GM18519 (cell line): ENCODE data around the gene COL16A1.

Experiments used
- ATAC-seq: cut with Tn5 transposase; IDR thresholded peaks from one replicate; pipeline ENCODE4 v1.9.1; 2021; ENCODE audit warnings: mild to moderate bottlenecking, moderate library complexity; ENCODE audit not compliant: unreplicated experiment, low FRiP score

Gene COL16A1

DNA sequence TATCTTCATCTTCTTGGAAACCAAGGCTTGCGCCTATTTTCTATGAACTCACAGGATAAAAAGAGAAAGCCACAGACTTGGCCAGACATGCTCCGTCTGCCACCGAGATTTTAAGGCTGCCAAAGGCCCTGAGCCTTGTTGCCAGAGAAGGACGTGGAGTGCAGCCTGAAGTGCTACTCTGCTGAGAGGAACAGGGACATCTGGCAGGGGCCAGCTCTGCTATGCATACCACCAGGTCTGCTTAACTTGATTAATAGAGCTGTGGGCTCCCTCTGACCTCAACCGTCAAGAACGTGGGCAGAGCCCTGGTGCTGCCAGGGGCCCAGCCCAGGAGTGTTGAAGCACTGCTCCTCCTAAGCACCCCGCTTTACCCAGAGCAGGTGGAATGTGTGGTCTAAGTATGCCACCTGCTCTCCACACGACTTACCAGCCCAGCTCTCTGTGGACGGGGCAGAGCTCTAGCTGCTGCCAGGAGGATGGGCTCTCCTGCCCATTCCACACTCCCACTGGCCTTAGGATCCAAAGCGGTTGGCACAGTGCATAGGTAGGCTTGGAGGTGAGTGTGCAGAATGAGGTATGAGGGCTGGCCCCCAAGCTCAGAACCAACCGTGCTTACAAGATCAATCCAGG lies 75.8 kb downstream of the COL16A1 start:
- no peak for ATAC-seq

DNA sequence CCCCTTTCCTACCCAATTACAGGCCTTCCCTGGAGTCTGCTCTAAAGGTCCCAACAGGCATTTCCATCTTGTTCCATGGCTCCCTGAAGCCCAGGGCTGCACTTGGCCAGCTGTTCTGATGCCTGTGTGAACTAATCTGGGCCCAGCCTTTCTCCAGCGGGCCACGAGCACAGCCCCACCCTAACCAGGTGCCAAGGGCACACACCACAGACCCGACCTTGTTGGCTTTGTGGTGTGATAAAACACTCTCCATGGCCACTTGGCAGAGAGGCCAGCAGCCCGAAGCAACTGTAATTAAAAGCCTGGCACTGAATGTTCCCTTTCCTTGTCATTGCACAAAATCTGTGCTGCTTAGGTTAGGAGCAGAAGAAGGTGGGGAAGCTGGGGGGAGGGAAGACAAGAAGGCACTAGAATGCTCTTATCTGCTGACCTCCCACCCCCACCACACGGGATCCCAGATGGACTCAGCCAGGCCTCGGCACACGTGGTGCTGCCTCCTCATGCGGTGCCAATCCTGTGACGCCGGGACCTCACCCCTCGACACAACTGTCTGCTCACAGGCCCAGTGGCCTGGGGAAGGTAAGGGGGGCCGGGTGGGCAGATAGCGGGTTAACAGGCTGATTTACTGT lies 76.4 kb downstream of the COL16A1 start:
- ATAC-seq: no peak

DNA sequence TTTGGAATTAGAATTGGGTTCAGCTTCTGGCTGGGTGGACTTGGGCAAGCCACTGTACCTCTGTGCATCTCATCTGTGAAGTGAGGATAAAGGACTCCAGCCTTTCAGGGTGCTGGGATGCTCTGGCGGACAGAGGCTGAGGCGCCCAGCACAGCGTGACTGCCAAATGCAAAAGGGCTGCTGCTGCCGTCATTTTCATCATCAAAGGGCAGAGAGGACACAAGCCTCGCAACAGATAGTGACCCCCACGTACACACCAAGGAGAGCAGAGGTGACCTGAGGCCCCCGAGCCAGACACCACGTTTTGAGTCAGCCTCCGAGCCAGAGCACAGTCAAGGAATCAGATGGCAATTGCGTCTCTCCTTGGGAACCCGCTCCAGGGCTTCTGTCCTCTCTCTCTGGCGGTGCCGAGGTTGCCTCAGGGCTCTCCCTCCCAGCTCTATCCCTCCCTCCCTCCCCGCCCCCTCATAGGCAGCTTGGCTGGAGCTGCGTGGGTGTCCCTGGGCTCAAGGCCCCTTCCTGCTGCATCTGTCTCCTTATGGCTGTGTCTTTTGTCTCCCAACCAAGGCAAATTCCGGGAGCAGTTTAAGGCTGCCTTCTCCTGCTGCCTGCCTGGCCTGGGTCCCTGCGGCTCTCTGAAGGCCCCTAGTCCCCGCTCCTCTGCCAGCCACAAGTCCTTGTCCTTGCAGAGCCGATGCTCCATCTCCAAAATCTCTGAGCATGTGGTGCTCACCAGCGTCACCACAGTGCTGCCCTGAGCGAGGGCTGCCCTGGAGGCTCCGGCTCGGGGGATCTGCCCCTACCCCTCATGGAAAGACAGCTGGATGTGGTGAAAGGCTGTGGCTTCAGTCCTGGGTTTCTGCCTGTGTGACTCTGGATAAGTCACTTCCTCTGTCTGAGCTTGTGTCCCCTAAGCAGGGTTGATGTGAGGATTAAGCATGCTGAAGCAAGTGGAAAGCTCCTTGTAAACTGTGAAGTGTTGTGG lies 77.3 kb downstream of the COL16A1 start:
- ATAC-seq: no peak

DNA sequence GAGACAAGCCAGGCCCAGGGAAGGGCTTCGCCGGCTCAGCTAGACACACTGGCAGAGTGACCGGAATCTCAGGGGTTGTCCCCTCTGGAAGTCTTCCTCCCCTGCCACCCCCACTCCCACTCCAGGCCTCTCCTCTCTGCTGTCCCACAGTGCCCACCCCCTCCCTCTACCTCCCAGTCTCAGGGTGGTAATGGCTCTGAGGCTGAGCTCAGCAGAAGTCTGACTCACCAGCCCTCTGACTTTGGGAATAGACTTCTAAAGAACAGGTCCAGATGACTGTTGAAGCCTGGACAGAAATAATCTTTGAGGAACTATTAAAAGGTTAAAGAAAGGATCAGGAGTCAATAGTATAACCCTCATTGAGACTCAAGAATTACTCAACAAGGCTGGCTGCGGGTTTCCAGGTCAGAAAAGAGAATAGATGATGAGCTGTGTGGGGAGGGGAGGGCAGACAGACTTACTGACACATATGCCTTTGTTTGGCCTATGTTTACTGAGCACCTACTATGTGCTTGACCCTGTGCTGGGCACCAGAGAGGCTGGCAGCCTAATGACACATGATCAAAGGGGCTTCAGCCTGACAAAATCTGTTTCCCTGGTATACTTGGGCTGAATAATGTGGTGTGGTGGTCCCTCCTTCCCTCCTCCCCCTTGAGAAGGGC lies 78.1 kb downstream of the COL16A1 start:
- ATAC-seq: no peak

DNA sequence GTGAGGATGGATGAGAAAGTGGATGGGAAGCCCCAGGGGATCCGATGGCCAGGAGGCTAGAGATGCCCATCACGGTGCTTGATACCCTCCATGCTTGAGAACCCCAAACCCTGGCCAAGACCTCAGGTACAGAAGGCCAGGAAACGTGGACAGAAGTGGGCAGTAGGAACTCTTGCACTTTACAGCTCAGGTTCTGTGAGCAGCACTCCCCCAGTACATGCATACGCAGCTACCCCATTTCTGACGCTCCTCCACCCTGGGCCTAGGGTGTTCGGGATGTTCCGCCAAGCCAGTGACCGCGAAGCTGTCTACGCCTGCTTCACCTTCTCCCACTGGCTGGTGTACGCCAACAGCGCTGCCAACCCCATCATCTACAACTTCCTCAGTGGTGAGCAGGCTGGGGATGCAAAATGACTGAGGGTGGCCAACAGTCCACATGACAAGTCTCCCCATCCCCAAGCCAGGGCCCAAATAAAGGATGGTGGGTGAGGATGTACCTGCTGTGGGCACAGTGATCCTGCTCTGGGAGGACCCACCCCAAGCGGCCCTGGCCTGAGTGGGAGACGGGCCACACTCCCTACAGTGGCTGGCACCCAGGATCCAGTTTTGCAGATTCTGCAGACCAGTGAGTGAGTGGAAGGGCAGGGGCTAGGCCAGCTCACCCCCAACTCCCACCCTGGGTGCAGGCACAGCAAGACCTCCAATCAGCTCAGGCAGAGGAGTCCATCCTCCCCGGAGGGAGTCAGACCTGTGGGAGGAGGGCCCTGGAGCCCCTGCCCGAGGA lies 78.9 kb downstream of the COL16A1 start:
- ATAC-seq: no peak

DNA sequence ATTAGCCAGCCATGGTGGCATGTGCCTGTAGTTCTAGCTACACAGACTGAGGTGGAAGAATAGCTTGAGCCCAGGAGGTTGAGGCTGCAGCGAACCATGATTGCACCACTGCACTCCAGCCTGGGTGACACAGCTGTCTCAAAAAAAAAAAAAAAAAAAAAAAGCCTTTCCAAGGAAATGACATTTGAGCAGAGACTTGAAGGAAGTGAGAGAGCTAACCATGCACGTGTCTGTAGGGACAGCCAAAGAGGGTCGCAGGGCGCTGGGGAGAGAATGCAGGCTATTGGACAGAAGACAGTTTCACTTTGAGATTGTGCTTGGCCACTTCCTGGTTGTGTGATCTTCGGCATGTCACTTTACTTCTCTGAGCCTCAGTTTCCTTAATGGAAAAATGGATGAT lies 79.5 kb downstream of the COL16A1 start:
- ATAC-seq: no peak

DNA sequence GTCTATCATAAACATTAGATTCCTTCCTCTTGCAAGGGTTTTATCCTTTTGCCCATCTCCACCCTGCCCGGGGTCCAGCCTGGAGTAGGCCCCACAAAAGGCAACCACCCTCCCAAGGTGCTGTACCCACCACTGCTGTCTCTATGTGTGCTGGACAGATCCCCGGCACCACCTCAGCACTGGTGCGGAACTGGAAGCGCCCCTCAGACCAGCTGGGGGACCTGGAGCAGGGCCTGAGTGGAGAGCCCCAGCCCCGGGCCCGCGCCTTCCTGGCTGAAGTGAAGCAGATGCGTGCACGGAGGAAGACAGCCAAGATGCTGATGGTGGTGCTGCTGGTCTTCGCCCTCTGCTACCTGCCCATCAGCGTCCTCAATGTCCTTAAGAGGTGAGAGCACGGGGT lies 80.5 kb downstream of the COL16A1 start:
- ATAC-seq: no peak

DNA sequence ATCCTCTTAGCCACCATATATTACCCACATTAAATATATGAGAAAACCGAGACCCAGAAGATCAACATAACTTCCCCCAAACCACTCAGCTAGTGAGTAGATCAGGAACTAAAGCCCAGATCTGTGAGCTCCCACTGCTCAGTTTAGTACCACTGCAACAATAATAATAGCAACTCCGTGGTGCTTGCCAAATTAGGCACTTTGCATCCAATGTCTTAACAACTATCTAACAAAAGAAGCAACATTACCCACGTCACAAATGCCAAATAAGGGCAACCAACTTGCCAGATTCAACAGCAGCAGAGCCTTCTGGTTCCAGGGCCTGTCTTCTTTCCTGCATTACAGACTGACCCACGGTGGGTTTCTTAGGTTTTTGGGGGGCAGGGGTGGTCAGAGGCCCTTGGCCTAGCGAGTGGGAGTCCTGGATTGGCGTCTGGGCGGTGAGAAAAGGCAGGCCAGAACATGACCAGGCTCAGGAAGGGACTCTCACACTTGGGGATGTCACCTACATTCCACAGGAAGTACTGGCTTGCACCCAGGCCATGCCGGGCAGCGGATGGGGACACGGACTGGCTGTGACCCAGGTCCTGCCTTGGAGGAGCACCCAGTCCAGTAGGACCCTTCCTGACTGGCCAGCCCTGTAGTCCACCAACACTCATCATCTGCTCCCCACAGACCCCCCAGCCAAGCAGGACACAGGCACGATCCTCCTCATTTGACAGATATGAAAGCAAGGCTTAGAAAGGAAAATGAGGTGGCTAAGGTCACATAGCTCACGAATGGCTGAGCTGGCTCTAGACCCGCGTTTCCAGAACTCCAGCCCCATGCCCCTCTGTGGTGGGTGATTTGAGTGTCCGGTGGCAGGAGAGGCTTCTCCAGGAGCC lies 81.7 kb downstream of the COL16A1 start:
- ATAC-seq: no peak

DNA sequence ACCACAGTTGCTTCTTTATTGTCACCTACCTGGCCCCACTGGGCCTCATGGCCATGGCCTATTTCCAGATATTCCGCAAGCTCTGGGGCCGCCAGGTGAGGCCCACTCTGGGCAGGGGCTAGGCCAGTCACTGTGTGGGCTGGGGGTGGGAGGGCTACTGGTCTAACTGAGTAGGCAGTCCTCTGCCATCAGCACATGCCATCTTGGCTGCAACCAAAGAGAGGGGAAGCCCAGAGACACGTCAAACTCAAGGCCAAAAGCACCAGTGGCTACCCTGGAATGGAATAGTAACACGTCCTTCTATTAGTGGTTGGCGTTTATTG lies 82.4 kb downstream of the COL16A1 start:
- no peak for ATAC-seq

DNA sequence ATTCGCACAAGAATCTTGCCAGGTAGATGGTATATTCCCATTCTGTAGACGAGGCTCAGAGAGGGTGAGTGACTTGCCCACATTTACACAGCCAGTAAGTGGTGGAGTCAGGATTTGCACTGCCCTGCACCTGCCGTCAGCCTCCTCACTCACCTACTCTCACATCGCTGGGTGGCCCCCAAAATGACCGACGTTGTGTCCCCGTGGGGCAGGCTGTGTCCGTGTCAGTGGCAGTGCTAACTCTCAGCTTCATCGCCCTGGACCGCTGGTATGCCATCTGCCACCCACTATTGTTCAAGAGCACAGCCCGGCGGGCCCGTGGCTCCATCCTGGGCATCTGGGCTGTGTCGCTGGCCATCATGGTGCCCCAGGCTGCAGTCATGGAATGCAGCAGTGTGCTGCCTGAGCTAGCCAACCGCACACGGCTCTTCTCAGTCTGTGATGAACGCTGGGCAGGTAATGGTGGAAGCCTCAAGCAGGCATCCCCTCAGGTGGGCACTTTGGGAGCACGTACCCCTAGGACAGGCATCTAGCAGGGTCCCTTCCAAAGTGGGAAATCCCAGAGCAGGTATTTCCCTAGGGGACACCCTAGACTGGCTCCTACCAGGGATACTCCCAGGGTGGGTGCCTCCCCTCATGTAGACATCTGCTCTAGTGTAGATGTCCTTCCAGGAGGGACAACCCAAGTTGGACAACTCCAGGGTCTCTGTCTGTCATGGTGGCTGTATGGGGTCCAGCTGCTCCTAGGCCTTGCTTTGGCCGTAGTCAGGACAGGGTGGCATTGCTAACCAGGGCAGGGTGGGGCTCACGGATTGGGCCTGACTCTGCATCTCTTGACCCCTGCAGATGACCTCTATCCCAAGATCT lies 83.0 kb downstream of the COL16A1 start:
- ATAC-seq: no peak

DNA sequence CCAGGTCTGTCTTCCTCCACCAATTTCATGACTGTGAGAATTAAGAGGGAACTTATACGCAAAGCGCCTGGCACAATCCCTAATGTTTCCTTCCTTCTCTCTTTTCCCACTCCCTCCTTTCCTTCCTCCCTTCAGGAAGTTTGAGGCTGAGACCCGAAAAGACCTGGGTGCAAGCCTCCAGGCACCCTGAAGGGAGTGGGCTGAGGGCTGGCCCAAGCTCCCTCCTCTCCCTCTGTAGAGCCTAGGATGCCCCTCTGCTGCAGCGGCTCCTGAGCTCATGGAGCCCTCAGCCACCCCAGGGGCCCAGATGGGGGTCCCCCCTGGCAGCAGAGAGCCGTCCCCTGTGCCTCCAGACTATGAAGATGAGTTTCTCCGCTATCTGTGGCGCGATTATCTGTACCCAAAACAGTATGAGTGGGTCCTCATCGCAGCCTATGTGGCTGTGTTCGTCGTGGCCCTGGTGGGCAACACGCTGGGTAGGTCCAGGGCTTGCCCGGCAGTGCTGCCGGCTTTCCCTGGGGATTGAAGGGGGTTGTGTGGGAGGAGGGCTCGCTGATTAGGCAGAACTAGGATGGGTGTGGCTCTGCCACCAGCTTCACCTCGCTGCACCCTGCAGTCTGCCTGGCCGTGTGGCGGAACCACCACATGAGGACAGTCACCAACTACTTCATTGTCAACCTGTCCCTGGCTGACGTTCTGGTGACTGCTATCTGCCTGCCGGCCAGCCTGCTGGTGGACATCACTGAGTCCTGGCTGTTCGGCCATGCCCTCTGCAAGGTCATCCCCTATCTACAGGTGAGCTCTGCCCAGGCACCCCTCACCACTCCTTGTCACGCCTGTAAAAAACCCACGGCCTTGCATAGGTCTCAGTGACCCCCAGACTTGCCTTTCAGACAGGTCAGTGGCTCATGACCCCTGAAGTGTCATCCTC lies 84.6 kb downstream of the COL16A1 start:
- no peak for ATAC-seq

DNA sequence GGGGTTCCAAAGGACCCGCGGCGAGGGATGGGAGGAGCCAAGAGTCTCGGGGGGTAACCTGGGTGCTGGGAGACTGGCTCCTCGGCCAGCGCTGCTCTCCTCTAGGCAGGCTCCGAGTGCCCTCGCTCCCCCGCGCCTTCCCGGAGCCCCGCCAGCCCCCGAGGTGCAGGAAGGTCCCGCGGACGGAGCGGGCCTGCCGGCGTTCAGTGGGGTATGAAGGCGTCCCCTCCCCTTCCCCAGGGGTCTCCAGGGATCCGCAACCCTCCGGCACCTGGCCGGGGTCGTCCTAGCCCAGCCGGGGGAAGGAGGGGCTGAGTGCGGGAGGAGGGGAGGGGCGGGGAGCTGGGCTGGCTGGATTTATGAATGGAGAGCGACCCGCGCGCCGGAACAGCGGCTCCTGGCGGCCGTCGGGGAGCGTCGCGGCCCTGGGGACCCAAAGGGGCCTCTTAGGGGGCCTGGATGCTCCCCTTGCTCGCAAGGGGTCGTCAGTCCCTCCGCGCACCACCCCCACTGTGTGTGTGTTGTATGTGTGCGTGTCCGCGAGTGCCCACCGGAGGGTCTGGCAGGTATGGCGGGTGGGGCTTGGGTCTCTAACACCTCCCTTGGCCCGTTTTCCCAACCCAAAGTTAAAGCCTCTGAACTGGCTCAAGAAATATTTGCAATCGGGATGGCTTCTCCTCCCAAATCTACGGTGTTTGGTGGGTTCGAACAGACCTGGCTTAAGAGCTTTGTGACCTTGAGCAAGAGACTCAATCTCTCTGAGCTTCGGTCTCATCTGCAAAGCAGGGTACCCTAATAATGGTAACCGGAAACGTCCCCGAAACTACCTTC lies 85.7 kb downstream of the COL16A1 start:
- ATAC-seq: no peak

DNA sequence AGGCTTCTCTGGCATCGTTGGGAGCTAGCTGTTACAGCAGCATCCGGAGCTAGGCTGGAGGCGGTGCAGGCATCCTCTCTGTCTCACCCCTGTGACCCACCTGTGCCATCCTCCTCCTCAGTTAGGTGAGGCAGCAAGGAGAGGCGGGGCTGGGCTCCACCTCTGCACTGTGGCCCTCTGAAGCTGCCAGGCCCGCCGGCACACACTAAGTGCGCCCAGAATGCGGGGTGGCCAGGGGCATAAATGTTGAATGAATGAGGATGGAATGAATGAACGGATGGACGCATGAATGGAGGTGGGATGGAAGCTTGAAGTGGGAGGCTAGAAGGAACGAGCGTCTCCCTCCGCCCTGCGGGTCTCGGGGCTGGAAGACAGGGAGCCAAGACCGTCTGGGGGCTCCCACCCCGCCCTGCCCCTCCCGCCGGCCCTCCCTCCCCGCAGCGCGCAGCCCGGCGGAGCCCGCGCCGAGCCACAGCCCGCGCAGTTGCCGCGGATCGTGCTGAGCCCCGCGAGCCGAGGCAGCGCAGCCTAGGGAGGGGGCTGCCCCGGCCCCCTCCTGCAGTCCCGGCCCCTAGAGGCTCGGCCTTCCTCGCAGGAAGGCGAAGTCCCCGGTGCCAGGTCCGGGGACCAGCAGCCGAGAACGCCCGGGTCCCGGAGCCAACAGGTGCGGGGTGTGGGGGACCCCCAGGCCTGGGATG lies 86.5 kb downstream of the COL16A1 start, which contains the start of gene HCRTR1:
Gene HCRTR1 (plus strand): TSS at position 472 of the 698 bp plus-strand sequence. CDS start 1,504 bp downstream, outside the sequence.
- ATAC-seq: no peak

DNA sequence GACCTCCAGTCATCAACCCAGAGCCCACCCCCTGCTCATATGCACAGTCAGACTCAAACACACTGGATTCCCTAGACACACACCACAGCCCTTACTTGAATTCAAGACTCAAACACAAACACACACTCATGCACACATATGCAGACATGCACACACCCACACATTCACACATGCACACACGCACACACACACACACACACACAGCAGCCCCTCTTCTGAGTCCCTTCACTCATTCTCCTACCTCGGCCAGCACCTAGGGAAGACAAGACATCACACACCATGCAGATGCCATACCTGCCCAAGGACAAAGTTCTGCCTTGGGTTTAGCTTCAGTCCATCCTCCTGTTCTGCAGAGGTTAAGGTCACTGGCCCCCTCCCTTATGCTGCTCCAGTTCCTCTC lies 87.9 kb downstream of the COL16A1 start:
- ATAC-seq: no peak

DNA sequence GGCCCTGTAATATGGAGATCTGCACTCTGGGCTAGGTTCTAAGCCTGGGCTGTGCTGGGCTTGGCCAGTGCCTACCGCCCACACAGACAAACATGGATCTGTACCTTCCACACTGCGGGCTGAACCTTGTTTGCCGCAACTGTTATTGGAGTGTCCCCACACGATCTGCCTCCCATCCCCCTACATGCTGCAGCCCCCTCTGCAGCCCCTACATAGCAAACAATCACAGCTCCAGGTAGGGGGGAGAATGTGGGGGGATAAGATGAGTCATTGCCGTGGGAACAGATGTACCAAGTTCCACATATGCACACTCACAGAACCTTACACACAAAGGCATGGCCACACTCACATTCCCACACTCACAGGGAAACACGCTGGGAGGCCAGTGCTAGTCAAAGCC lies 88.4 kb downstream of the COL16A1 start:
- ATAC-seq: no peak
